GM18508 (cell line): ENCODE data around the gene ETFB.
"Not testable (repeated sequence)": the region's sequence is repeated elsewhere in the genome, so short reads cannot be mapped to it uniquely, and the experiment has no call there.

ENCODE experiments used
- ATAC-seq: cut with Tn5 transposase; IDR thresholded peaks from one replicate; pipeline ENCODE4 v1.9.1; 2021; ENCODE audit warnings: moderate number of reproducible peaks; ENCODE audit not compliant: insufficient read depth, unreplicated experiment

The ETFB gene

GRCh38 chr19:51365965-51366388 is at the start of gene ETFB:
Gene ETFB (minus strand): TSS chr19:51366388. CDS start chr19:51366326, 62 bp downstream.
- ATAC-seq = no peak

DNA sequence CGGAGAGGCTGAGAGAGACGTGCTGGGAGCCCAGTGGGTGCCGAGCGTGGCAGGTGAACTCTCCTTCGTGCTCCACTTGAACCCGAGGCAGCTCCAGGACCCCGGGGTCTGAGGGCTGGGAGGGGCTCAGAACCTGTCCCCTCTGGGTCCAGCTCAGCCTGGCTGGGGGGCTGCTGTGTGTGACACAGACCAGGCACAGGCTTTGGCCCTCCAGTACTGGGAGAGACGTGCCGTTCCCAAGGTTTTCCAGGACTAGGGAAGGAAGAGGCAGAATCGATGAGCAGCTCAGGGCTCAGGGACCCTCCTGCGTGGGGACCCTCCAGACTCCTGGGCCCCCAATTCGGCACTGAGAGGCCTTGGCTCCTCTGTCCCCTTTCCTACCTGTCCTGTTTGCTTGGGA is 49.0 kb upstream of the ETFB start:
- ATAC-seq = no peak

DNA sequence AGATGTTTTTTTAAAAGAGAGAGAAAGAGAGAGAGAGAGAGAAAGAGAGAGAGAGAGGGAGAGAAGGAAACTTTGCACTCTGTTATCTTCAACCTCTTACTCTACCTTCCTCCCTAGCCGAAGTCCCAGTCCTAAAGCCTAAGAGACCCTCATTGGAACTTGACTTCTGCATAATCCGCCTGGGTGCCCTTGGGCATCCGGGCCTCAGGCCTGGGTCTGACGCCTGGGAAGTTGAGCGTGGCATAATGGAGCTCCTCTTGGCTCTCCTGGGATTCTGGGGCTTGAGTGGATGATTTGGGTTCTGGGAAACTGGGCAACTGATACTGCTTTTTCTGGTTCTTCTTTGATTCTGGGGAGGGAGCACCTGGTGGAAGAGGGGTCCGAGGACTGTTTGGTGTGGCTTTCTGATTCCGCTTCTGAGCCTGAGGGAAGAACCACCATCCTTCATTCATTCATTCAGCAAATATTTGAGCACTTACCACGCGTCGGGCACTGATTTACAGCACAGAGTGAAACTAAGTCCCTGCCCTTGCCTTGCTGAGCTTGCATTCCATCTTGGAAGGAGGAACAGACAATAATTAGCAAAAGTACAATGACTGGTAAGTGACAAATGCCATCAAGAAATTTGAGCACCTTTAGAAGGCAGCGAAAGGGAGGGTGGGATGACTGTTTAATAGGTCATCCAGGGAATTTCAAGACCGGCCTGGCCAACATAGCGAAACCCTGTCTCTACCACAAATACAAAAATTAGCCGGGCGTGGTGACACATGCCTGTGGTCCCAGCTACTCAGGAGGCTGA is 45.0 kb upstream of the ETFB start:
- ATAC-seq = no peak

DNA sequence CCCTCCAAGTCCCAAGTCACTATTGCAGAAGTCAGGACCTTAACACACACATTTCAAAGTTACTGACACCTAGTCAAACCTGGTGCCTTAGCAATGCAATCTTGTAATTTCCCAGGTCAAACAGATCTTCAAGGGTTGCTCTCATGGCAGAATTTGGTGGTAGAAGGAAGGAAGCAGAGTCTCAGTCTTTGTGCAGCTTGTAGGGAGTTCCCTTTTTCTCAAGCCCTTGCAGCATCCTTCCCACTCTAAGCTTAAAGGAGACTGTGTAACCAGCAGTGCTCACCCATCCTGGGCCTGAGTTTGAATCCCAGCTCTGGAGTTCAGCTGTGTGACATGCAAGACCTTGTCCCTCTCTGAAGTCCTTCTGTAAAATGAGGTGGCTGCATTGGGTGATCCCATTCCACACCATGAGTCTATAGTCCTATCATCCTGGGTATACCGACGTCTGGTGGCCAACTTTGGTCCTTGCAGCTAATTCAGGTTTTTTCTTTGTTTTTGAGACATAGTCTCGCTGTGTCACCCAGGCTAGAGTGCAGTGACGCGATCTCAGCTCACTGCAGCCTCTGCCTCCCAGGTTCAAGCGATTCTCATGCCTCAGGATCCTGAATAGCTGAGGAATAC is 41.4 kb upstream of the ETFB start:
- no peak for ATAC-seq

- no peak for ATAC-seq
Measured at GRCh38 chr19:51402117-51402516, 35.9 kb upstream of the ETFB start.

GRCh38 chr19:51399936-51400335 is 33.7 kb upstream of the ETFB start:
- not testable (repeated sequence) for ATAC-seq

GRCh38 chr19:51399231-51399630 is 33.0 kb upstream of the ETFB start:
- no peak for ATAC-seq

DNA sequence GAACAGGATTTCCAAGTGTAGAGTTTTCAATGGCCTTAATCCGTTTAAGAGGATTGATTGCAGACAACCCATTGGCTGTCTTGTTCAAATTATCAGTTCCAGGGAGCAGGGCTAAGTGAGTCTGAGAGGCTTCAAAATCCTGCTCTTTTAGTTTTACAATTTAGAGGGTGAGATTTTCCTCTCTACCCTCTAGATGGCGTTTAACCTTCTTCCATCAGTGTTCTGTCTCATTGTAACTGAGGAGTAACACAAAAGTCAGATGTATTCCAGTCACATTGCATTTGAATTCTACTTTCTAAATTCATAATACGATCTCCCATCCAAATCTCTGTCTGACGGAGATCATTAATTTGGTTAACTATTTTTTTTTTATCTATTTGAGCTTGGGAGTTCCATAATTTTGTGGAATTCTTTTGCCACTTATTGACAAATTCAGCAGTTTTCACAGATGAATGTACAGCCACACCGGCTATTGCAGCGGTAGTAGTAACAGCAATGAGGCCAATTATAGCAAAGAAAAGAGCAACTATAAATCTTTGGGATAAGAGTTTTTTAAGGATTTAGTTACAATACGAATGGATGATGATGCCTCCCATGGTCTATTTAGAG is 32.0 kb upstream of the ETFB start:
- no peak for ATAC-seq

- ATAC-seq = not testable (repeated sequence)
Measured at GRCh38 chr19:51397453-51397852, 31.3 kb upstream of the ETFB start.

DNA sequence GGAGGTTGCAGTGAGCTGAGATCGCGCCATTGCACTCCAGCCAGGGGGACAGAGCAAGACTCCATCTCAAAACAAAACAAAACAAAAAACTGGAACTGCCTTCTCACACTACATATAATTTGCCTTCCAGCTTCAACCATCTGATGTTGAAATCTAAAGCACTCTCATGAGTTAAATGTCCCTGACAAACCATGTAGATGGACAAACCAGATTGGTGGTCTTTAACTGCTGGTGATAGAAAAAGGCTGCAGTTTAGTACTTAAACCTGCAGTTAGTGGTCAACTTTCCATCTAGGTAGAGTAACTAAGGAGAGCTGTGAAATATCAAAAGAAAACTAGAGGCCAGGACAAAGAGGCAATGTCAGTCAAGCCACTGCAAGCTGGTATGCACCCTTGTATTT is 30.0 kb upstream of the ETFB start:
- no peak for ATAC-seq

DNA sequence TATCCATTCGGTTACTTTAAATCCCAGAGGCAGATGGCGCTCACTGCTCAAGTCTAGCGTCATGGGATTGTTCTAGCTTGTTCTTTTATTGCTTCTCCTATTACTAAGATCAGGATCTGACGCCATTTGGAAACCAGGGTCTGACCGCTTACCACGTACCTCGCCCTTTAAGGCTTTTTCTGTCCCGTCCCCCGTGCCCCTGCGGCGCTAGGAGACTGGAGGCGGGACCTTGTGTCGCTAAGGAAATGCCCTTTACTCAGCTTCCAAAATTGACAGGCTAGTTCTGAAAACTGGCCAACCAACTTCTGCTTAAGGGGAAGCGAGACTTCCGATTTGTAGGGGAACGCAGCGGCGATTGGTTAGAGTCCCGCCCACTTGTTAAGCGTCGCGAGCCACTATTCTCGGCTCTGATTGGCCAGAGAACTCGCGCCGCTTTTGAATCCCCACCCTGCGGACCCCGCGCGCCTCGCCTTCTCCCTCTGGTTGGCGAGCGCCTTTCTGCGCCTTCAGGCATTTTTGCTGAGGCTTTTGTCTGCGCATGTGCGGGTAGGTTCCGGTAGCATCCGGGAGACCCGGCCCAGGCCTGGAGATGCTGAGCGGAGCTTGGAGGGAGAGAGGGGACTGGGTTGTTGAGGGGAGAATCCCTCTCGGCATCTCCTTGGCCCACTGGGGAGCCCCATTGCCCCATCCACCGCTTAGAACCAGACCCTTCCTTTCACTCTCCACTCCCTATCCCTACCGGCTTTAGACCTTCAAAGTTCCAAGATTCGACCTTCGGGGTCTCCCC is 28.1 kb upstream of the ETFB start:
- peak; percentile 76 for ATAC-seq

DNA sequence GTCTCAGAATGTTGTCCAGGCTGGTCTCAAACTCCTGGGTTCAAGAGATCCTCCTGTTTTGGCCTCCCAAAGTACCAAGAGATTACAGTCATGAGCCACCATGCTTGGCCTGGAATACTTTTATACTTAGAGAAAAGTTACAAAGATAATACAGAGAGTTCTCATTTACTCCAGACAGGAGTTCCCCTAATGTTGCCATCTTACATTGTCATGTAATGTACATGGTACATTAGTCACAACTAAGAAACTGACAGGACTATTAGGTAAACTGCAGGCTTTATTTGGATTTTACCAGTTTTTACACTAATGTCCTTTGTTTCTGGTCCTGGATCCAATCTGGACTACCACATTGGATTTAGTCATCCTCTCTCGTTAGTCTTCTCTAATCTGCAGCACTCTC is 26.5 kb upstream of the ETFB start:
- no peak for ATAC-seq

GRCh38 chr19:51391073-51391611 is 25.0 kb upstream of the ETFB start:
- no peak for ATAC-seq

- ATAC-seq = no peak
Measured at GRCh38 chr19:51389143-51389542, 23.0 kb upstream of the ETFB start.

- no peak for ATAC-seq
Measured at GRCh38 chr19:51387924-51388389, 21.8 kb upstream of the ETFB start, which contains the start of gene LIM2. Gene LIM2 (minus strand): TSS chr19:51387974. CDS start chr19:51387443, 531 bp downstream.

DNA sequence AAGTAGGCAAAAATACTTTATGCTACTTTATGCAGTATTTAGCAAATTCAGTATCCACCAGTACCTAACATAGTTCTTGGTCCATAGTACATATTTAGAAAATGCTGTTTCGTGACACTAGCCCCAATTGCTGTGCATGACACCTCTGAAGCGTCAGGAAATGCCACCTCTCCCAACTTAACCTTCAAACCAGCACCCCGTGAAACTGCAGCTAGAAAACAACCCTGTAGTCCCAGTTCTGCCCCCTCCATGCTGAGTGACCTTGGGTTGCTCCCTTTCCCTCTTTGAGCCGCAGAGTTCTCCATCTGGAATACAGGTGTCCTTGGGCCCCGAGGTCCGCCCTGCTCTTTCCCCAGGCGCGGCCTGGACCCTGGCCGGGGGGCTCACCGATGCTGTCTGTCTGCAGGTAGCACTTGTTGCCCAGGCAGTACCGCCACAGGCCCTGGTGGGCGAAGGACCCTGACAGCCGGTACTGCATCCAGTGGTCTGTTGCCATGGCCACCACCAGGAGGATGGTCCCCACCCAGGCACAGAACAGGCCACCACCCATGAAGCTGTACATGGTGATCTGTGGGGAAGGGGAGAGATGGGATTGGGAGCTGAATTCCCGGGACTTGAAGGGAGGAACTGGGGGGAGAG is 20.8 kb upstream of the ETFB start:
- ATAC-seq = no peak

- ATAC-seq = no peak
Measured at GRCh38 chr19:51382004-51382403, 15.8 kb upstream of the ETFB start.

DNA sequence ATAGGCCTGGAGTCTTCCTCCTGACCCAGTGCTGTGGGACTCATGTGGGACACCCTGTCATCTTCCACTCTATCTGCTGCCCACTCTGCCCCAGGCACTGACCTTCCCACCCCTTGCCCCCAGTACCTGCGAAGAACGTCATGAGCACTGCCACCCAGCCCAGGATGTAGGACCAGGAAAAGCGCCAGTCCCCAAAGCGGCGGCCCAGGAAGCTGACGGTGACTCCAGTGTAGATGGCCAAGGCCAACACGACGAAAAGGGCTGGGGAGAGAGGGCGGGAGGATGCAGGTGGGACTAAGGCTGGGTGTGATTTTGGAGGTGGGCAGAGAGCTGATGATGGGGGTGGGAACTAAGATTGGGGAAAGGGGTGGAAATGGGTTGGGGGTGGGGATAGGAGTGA is 14.2 kb upstream of the ETFB start:
- no peak for ATAC-seq

GRCh38 chr19:51377422-51377821 is 11.2 kb upstream of the ETFB start:
- ATAC-seq = no peak
